ENCODE measurements around the gene SHROOM2.

SHROOM2 gene

GRCh38 chrX:9903146-9903545, 116.9 kb downstream of the SHROOM2 start:
- no peak for DNase-seq

GRCh38 chrX:9905288-9905687, 119.1 kb downstream of the SHROOM2 start:
- DNase-seq: no peak

- DNase-seq: no peak
These were observed 119.5 kb downstream of the SHROOM2 start for GRCh38 chrX:9905721-9906120.

- DNase-seq: no peak
These were observed 120.7 kb downstream of the SHROOM2 start for GRCh38 chrX:9906919-9907318.

GRCh38 chrX:9907645-9908387, 121.6 kb downstream of the SHROOM2 start:
- no peak for DNase-seq

- DNase-seq: no peak
These were observed 123.0 kb downstream of the SHROOM2 start for GRCh38 chrX:9909254-9909653.

- DNase-seq: no peak
These were observed 125.3 kb downstream of the SHROOM2 start for GRCh38 chrX:9911487-9911886.

GRCh38 chrX:9912351-9913145, 126.3 kb downstream of the SHROOM2 start:
- DNase-seq: no peak

- DNase-seq: no peak
These were observed 126.9 kb downstream of the SHROOM2 start for GRCh38 chrX:9913146-9913433.

- no peak for DNase-seq
These were observed 131.6 kb downstream of the SHROOM2 start for GRCh38 chrX:9917861-9918260.

- DNase-seq: no peak
These were observed 133.5 kb downstream of the SHROOM2 start for GRCh38 chrX:9919632-9920172.

GRCh38 chrX:9921407-9921806, 135.2 kb downstream of the SHROOM2 start:
- DNase-seq: no peak

GRCh38 chrX:9923357-9923756, 137.1 kb downstream of the SHROOM2 start:
- no peak for DNase-seq

- no peak for DNase-seq
These were observed 139.8 kb downstream of the SHROOM2 start for GRCh38 chrX:9926002-9926401.

- DNase-seq: no peak
These were observed 141.7 kb downstream of the SHROOM2 start for GRCh38 chrX:9927698-9928482.

- no peak for DNase-seq
These were observed 149.2 kb downstream of the SHROOM2 start for GRCh38 chrX:9935436-9935835.

GRCh38 chrX:9937761-9938160, 151.5 kb downstream of the SHROOM2 start:
- no peak for DNase-seq

- no peak for DNase-seq
These were observed 152.3 kb downstream of the SHROOM2 start for GRCh38 chrX:9938516-9938915.

- DNase-seq: no peak
These were observed 154.2 kb downstream of the SHROOM2 start for GRCh38 chrX:9940421-9940820.

GRCh38 chrX:9942086-9942485, 155.9 kb downstream of the SHROOM2 start:
- no peak for DNase-seq

- no peak for DNase-seq
These were observed 157.2 kb downstream of the SHROOM2 start for GRCh38 chrX:9943420-9943819.

- no peak for DNase-seq
These were observed 161.0 kb downstream of the SHROOM2 start for GRCh38 chrX:9947131-9947794.

- DNase-seq: no peak
These were observed 162.2 kb downstream of the SHROOM2 start for GRCh38 chrX:9948406-9948805.

Measured in activated CD4-positive, alpha-beta T cell treated with anti-CD3 and anti-CD28 coated beads for 1 hour (primary cell).